Measurements from ENCODE around the gene TMEM97. TPM values are rescaled to one million over a fixed set of nuclear protein-coding genes. Genes with fewer than 3 reads are reported as not detected.

The TMEM97 gene
- total and polyA plus RNA-seq, 9 of the 15 experiments (the other 6 are each of a cell fraction or from before 2014, with no cell fraction given), result 34.6 to 121 (median 76.0) TPM

- TF ChIP-seq, protein P1, sequence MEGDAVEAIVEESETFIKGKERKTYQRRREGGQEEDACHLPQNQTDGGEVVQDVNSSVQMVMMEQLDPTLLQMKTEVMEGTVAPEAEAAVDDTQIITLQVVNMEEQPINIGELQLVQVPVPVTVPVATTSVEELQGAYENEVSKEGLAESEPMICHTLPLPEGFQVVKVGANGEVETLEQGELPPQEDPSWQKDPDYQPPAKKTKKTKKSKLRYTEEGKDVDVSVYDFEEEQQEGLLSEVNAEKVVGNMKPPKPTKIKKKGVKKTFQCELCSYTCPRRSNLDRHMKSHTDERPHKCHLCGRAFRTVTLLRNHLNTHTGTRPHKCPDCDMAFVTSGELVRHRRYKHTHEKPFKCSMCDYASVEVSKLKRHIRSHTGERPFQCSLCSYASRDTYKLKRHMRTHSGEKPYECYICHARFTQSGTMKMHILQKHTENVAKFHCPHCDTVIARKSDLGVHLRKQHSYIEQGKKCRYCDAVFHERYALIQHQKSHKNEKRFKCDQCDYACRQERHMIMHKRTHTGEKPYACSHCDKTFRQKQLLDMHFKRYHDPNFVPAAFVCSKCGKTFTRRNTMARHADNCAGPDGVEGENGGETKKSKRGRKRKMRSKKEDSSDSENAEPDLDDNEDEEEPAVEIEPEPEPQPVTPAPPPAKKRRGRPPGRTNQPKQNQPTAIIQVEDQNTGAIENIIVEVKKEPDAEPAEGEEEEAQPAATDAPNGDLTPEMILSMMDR (IDR thresholded peaks at IDR 0.05 in 2 of 3, conservative IDR thresholded peaks at IDR 0.05 in 1 of 3; ENCODE audit: insufficient read depth in 2 of 3, low read depth in 1 of 3, low read length in 3 of 3), result peak; percentile 59 to 70 (median 65)
- TF ChIP-seq CSDE1 (IDR thresholded peaks at IDR 0.05) (no peak), TEAD2 (tag; IDR thresholded peaks at IDR 0.05) (no peak), RAD21 (CRISPR knock-in tag; conservative IDR thresholded peaks at IDR 0.05 in 1 of 2, IDR thresholded peaks at IDR 0.05 in 1 of 2) (peak; percentile 37 to 69), ESRRA (IDR thresholded peaks at IDR 0.05; ENCODE audit: borderline replicate concordance, low read depth) (peak; percentile 93), KDM5B (IDR thresholded peaks at IDR 0.05; ENCODE audit: insufficient replicate concordance, low read depth, low read length) (no peak), ZHX1 (conservative IDR thresholded peaks at IDR 0.05; ENCODE audit: low read length) (no peak), ZFPM2 (CRISPR knock-in tag; IDR thresholded peaks at IDR 0.05) (no peak), ARID3A (IDR thresholded peaks at IDR 0.05; ENCODE audit: borderline replicate concordance, low read depth, low read length) (peak; percentile 30; the same call in 1 of the 2 replicates), KHSRP (IDR thresholded peaks at IDR 0.05) (no peak), STAG1 (CRISPR knock-in tag; IDR thresholded peaks at IDR 0.05; ENCODE audit: borderline replicate concordance) (peak; percentile 22; the same call in 1 of the 2 replicates), NFIX (CRISPR knock-in tag; IDR thresholded peaks at IDR 0.05; ENCODE audit: low read depth) (no peak), RFX1 (IDR thresholded peaks at IDR 0.05) (no peak), BCL6 (CRISPR knock-in tag; IDR thresholded peaks at IDR 0.05) (no peak), MLLT1 (IDR thresholded peaks at IDR 0.05) (no peak), NR2C1 (IDR thresholded peaks at IDR 0.05) (no peak), NR2C1 (tag; IDR thresholded peaks at IDR 0.05) (no peak)
These were observed 27.8 kb downstream of the TMEM97 start (continued) for GRCh38 chr17:28346746-28347246.

Measured in K562 (cell line).